HepG2 (cell line): ENCODE measurements around the gene C1orf198.

ENCODE experiments used
- BRF2 ChIP-seq: sonication (generic); formaldehyde crosslinking; IDR thresholded peaks from 2 replicates; pipeline ENCODE4 v1.8.1; 2022; ENCODE audit warnings: mild to moderate bottlenecking, missing genetic modification reagents
- HMG20A ChIP-seq: IDR thresholded peaks from 2 replicates; pipeline ENCODE4 v1.6.1; 2016; ENCODE audit warnings: borderline replicate concordance
- TBP ChIP-seq: sonication (generic); formaldehyde crosslinking; IDR thresholded peaks from 2 replicates; pipeline ENCODE4 v1.5.0; 2020; ENCODE audit warnings: missing genetic modification reagents
- ZNF333 ChIP-seq: sonication (generic); formaldehyde crosslinking; IDR thresholded peaks from 2 replicates; pipeline ENCODE4 v1.4.0; 2020; ENCODE audit warnings: mild to moderate bottlenecking, missing genetic modification reagents, borderline replicate concordance
- ZNF484 ChIP-seq: sonication (generic); formaldehyde crosslinking; IDR thresholded peaks from 2 replicates; pipeline ENCODE4 v1.5.1; 2020; ENCODE audit warnings: mild to moderate bottlenecking, low read depth, missing genetic modification reagents, borderline replicate concordance

GRCh38 chr1:230875370-230875769, 7.0 kb upstream of the C1orf198 start:
- TF ChIP-seq ZNF484 (CRISPR knock-in tag): no peak
- no peak for TF ChIP-seq TBP
- TF ChIP-seq BRF2 (CRISPR knock-in tag): no peak
- no peak for TF ChIP-seq HMG20A (CRISPR knock-in tag)
- no peak for TF ChIP-seq ZNF333 (CRISPR knock-in tag)
